ENCODE data around the gene HOXC12. TPM values are rescaled to one million over a fixed set of nuclear protein-coding genes. Genes with fewer than 3 reads are reported as not detected.
A peak's percentile ranks its signal among the peaks of the same experiment; 100 is the strongest.

Gene HOXC12
- total and polyA plus RNA-seq, 4 donors = not detected

GRCh38 chr12:53974084-53975063 lies 19.7 kb downstream of the HOXC12 start, which contains the start of gene HOTAIR:
Gene HOTAIR, minus strand, starts transcription at chr12:53974954.
- no peaks in the 10 kb centered on the region for H3K36me3 ChIP-seq (ENCODE audit: control insufficient read depth in 4 of 4, insufficient read depth in 3 of 4, low read depth in 1 of 4, low read length in 3 of 4)
- WGBS = 5% methylated on average over 63 of the region's 63 CpGs
- peaks cover 5 to 48% (median 29%) of the 10 kb centered on the region in 4 donors for H3K27me3 ChIP-seq (ENCODE audit: control insufficient read depth in 4 of 4, insufficient read depth in 4 of 4, low read length in 3 of 4)
- no peaks in the 10 kb centered on the region for H3K9me3 ChIP-seq (ENCODE audit: control insufficient read depth in 4 of 4, low read length in 3 of 4)
- no peak within 1 kb of the TSS for H3K27ac ChIP-seq (ENCODE audit: low read depth in 1 of 2, low read length in 2 of 2)
- no peak within 1 kb of the TSS for H3K9ac ChIP-seq (ENCODE audit: low read depth in 1 of 2, low read length in 2 of 2)
- peaks cover 0 to 10% (median 4%) of the 10 kb centered on the region in 4 donors for H3K4me1 ChIP-seq (ENCODE audit: control insufficient read depth in 4 of 4, insufficient read depth in 4 of 4, low read length in 3 of 4)
- TF ChIP-seq RXRA (IDR thresholded peaks at IDR 0.05) (no peak), CTCF (IDR thresholded peaks at IDR 0.05; ENCODE audit: low read depth, low read length, missing input control) (no peak)
- peak within 1 kb of the TSS in 1 of 3 donors; percentile 16 for H3K4me3 ChIP-seq (ENCODE audit: low read depth in 1 of 3, low read length in 3 of 3)
- no peak for DNase-seq (ENCODE audit: low spot score)

- Histone ChIP-seq H3K36me3 (ENCODE audit: control insufficient read depth in 4 of 4, insufficient read depth in 3 of 4, low read depth in 1 of 4, low read length in 3 of 4) (no peaks in the 10 kb centered on the region), H3K27me3 (ENCODE audit: control insufficient read depth in 4 of 4, insufficient read depth in 4 of 4, low read length in 3 of 4) (peaks cover 5 to 44% (median 31%) of the 10 kb centered on the region in 4 donors), H3K4me3 (ENCODE audit: low read depth in 1 of 3, low read length in 3 of 3) (peak overlapping the region in 1 of 3 donors; percentile 16), H3K9me3 (ENCODE audit: control insufficient read depth in 4 of 4, low read length in 3 of 4) (no peaks in the 10 kb centered on the region), H3K4me1 (ENCODE audit: control insufficient read depth in 4 of 4, insufficient read depth in 4 of 4, low read length in 3 of 4) (peaks cover 0 to 10% (median 4%) of the 10 kb centered on the region in 4 donors), H3K27ac (ENCODE audit: low read depth in 1 of 2, low read length in 2 of 2) (no peak overlapping the region), H3K9ac (ENCODE audit: low read depth in 1 of 2, low read length in 2 of 2) (no peak overlapping the region)
- DNase-seq (ENCODE audit: low spot score) = no peak
- WGBS = 5% methylated on average over 25 of the region's 25 CpGs
- no peak for TF ChIP-seq EGR1 (IDR thresholded peaks at IDR 0.05; ENCODE audit: low read depth in 2 of 2)
- TF ChIP-seq ATF3 (IDR thresholded peaks at IDR 0.05) = no peak
- TF ChIP-seq FOXA2 (IDR thresholded peaks at IDR 0.05) = no peak
- TF ChIP-seq JUND (IDR thresholded peaks at IDR 0.05) = no peak
- no peak for TF ChIP-seq HNF4A (conservative IDR thresholded peaks at IDR 0.05)
- no peak for TF ChIP-seq FOXA1 (IDR thresholded peaks at IDR 0.05)
- no peak for TF ChIP-seq GABPA (IDR thresholded peaks at IDR 0.05 in 1 of 2, conservative IDR thresholded peaks at IDR 0.05 in 1 of 2)
- TF ChIP-seq CTCF (IDR thresholded peaks at IDR 0.05; ENCODE audit: low read depth, low read length, missing input control) = no peak
- no peak for TF ChIP-seq MAX (IDR thresholded peaks at IDR 0.05)
- no peak for TF ChIP-seq REST (IDR thresholded peaks at IDR 0.05)
- no peak for TF ChIP-seq RAD21 (IDR thresholded peaks at IDR 0.05)
- no peak for TF ChIP-seq SP1 (IDR thresholded peaks at IDR 0.05)
- no peak for TF ChIP-seq NR2F2 (IDR thresholded peaks at IDR 0.05)
Measured at GRCh38 chr12:53975064-53975471, 20.4 kb downstream of the HOXC12 start.

All from liver (tissue), 9 donors.